Stimulated activated CD4-positive, alpha-beta T cell treated with anti-CD3 and anti-CD28 coated beads, Interleukin-1b, Interleukin-23, amount 100 ng/mL, for 24 hours (primary cell): ENCODE measurements around the gene HNRNPC.
"Not testable (repeated sequence)": the region's sequence is repeated elsewhere in the genome, so short reads cannot be mapped to it uniquely, and the experiment has no call there.

Experiments
- DNase-seq, 4 experiments: peaks; one replicate each; pipeline ENCODE4 v3.0.0-alpha.2; 2020; ENCODE audit warnings: low read depth in 4 of 4, low spot score in 1 of 4

The HNRNPC gene

DNA sequence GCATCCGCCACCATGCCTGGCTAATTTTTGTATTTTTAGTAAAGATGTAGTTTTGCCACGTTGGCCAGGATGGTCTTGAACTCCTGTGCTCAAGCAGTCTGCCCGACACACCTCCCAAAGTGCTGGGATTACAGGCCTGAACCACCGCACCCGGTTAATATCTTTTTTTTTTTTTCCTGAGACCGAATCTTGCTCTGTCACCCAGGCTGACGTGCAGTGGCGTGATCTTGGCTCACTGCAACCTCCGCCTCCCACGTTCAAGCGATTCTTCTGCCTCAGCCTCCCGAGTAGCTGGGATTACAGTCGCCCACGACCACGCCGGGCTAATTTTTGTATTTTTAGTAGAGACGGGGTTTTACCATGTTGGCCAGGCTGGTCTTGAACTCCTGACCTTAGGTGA is 3.4 kb upstream of the HNRNPC start:
- DNase-seq, result not testable (repeated sequence)

DNA sequence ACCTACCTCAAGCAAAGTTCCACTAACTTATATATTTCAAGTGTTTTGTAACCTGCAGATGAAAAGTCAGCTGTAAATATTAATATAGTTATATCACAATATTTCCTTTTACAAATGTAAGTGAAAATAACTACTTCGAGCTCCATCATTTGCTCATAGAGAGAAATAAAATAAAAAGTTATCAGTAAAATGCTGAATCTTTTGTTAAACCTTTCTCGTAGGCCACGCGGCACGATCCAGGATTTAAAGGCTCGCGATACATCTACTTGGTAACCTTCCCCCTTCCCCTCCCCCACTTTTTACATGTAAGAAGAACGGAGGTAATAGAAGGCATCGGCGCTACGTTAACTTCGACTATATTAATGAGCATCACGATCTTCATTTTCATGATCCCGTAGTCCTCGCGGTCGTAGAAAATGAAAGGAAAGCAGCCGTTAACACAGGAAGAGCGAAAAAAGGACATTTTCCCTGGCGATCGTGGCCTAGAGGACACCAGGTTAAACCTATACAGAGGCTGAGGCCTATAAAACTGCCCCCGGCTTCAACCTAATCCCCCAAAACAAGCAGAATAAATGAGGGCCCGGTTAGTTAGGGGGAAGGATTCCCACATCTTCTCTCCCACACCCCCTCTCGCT is 508 bp downstream of the HNRNPC start:
- DNase-seq, result no peak

- no peak for DNase-seq
These were observed 1.2 kb downstream of the HNRNPC start for GRCh38 chr14:21267886-21268616.

- DNase-seq, result no peak
These were observed 1.8 kb downstream of the HNRNPC start for GRCh38 chr14:21267431-21267845.

DNA sequence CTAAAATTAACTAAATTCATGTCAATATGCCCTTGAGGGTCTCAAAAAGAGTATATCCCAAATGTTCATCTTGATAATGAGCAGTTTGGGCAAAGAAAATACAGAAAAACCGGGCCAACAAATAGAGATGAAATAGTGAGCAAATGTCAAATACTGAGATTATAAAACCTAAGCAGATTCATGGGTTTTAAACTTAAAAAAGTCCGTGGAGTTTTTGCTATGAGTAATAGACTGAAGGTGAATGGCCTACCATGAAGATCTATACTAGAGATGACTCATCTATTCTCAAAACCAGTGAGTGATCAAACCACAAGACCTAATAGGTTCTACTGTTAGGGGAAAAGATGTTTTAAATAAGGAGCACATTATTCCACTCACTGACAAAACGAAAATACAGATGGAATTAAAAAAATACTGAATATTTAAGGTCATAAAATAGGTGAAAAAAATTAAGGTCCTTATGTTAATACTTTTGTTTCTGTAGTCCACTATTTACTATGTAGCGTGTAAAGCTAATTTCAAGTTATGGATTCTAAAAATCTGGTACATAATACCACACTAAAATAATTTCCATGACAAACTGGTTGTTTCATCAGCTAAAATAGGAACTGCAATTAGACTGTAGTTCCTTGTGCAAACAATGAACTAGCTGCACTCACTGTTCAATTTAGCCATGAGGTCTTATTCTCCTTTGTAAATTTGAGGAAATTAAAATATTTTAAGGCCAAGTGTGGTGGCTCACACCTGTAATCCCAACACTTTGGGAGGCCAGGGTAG is 5.0 kb downstream of the HNRNPC start:
- no peak for DNase-seq

DNA sequence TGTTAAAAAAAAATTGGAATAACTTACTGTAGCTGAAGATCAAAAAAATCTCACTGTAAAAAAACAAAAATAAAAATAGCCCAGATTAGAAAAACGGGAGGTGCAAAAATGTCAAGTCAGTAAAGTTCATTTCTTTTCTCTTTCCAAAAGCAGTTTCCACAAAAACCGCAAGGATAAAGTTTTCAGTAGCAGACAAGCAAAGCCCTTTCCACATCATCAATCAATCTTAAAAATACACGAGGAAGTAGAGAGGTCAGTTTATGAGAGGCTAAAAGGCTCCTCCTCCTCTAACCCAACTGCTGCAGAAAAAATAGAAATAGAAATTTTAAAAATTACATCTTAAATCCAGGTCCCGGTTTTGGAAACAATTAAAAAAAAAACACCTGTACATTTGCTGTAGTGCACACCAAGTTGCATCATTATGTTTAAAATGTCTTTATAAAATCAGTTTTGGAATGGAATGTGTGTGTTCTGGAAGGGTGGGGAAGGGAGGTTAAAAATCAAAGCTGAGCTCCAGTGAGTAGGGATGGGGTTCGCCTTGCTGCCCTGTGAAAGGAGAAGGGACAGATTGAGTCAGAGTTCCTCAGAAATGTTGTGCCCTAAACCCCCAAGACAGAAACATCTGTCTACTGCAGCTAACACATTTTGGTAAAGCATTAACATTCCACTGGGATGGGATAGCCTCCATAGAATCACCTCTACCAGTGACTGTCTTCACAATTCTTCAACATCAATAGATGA is 5.8 kb downstream of the HNRNPC start:
- DNase-seq, result no peak

GRCh38 chr14:21262410-21262809 is 6.8 kb downstream of the HNRNPC start:
- DNase-seq, result no peak

DNA sequence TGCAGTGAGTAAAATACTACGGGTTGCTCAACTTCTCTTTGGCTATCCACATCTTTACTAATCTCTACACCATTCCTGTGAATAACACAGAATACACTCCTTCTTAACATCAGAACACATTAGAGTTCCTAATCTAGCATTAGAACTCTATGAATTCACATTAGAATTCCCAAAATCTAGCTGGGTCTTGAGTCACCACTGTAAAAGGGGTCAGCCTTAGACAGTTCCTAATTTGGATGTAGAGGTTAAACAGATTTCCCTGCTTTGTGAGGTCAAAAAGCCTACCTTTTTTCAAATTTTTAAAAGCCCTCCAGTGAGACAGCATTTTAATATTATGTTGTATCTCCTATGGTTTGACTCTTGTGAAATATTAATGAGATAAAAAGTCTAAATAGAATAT is 7.4 kb downstream of the HNRNPC start:
- DNase-seq, result no peak

DNA sequence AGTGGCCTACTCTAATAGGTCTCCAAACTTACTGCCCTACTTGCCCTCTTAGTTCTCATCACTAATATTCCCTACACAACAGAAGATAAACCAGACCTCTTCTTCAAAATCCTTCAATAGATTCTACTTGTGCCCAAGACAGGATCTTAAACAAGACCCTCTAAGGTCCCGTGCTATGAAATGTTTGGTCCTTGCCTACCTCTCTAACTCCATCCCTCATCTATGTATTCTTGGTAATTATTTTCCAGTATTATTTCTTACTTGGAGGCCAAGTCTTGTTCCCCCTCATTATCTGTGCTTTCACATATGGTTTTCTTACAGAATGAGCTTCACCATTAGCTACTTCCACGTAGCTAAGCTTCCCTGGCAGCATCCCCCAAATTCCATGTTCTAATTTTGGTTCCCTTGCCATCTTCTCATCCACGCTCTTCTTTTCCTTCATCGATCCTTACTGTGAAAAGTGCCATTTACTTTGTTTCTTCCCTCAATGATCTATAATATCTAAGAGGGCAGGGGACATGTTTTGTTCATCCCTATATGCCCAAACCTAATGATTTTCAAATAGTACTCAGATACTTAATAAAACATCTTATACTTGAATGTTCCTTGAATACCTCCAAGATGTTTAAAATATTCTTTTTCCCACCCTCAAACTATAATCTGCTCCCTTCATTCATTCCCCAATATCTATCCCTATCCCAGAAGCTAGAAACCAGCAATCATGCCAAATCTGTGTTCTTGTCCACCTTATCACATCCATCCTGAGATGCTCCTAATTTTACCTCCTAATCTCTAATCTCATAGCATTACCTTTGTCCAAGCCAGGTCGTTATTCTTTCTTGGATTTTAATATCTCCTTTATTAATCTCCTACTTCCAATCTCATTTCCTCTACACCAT is 10.1 kb downstream of the HNRNPC start:
- no peak for DNase-seq

GRCh38 chr14:21258005-21258888 is 11.0 kb downstream of the HNRNPC start:
- no peak for DNase-seq

- DNase-seq, result no peak
These were observed 11.8 kb downstream of the HNRNPC start for GRCh38 chr14:21257394-21257909.

DNA sequence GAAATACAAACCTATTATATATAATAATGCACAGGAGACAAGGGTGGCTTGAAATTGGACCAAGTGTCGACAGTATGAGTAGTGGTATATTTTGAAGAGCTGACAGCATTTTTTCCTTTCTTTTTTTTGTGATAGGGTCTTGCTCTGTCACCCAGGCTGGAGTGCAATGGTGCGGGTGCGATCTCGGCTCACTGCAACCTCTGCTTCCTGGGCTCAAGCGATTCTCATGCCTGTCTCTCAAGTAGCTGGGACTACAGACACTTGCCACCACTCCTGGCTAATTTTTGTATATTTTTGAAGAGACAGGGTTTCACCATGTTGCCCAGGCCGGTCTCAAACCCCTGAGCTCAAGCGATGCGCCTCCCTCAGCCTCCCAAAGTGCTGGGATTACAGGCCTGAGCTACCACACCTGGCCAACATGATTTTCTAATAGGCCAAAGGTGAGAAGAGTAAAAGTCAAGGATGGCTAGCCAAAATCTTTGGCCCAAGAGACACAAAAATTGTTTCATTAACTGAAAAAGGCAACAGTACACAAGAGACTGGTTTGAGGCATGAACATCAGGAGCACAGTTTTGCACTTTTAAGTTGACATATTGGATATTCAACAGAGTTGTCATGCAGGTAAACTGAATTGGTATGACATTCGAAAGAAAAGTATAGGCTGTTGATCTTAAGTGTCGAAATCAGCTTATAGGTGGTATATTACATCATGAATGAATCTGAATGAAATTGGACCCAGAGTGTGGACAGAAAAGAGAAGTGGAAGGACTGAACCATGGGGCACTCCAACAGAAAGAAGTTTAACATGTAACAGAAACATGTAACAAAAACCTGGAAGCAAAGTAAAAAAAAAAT is 12.5 kb downstream of the HNRNPC start:
- DNase-seq, result no peak

DNA sequence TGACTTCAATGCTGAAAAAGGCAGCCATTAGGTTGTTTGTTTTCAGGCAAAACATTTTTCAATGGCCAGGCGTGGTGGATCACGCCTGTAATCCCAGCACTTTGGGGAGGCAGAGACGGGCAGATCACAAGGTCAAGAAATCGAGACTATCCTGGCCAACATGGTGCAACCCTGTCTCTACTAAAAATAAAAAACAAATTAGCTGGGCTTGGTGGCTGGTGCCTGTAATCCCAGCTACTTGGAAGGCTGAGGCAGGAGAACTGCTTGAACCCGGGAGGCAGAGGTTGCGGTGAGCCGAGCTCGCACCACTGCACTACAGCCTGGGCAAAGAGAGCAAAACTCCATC is 13.2 kb downstream of the HNRNPC start:
- not testable (repeated sequence) for DNase-seq

DNA sequence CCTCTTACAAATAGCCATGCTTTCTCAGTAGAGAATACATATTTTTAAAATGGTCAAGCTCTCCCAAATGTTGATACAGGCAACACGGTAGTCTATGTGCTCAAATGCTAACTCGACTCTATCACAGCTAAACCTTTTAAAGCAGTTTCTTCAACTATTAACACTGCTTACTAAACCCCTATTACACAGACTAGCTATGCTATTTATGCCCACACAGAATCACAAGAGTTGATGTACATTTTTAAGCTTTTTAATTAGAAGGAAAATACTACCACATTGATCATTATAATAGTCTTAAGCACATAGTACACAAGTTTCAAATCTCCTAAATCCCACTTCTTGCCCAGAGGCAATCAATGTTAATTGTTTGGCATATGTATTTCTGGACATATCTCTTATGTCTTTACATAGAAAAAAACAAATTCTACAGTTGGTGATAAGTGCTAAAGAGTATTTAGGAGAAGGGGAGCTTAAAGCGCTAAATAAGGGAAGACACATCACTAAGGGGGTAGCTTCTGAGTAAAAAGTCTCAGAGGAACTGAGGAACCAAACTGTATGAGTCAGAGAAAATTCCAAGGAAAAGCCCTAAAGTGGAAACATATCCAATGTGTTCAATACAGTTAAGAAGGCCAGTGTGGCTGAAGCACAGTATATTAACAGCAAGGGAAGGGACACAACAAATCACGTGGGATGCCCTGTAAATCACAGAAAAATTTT is 13.7 kb downstream of the HNRNPC start:
- no peak for DNase-seq

- DNase-seq, result no peak
These were observed 17.1 kb downstream of the HNRNPC start for GRCh38 chr14:21252149-21252548.

GRCh38 chr14:21251215-21251614 is 18.0 kb downstream of the HNRNPC start:
- DNase-seq, result no peak

GRCh38 chr14:21248739-21249411 is 20.4 kb downstream of the HNRNPC start:
- no peak for DNase-seq
